Ishikawa (cell line): Measurements from ENCODE around the gene IMPA2.

Source experiments
- CEBPB ChIP-seq: IDR thresholded peaks from 2 replicates; pipeline ENCODE4 v1.6.1; 2012
- EP300 ChIP-seq: IDR thresholded peaks from 2 replicates; pipeline ENCODE4 v1.6.1; 2012; ENCODE audit warnings: borderline replicate concordance
- TCF12 ChIP-seq: IDR thresholded peaks from 2 replicates; pipeline ENCODE4 v1.6.1; 2012; ENCODE audit warnings: low read depth
- YY1 ChIP-seq: IDR thresholded peaks from 2 replicates; pipeline ENCODE4 v1.6.1; 2012; ENCODE audit warnings: low read depth
- TF ChIP-seq, protein P1 (sequence below): IDR thresholded peaks from 2 replicates; pipeline ENCODE4 v1.6.1; 2012; ENCODE audit warnings: low read depth, mild to moderate bottlenecking
- TF ChIP-seq, protein P2 (sequence below): IDR thresholded peaks from 2 replicates; pipeline ENCODE4 v1.6.1; 2012

- TF ChIP-seq TCF12 (no peak), EP300 (no peak), CEBPB (no peak), YY1 (no peak)
- TF ChIP-seq, protein P1, sequence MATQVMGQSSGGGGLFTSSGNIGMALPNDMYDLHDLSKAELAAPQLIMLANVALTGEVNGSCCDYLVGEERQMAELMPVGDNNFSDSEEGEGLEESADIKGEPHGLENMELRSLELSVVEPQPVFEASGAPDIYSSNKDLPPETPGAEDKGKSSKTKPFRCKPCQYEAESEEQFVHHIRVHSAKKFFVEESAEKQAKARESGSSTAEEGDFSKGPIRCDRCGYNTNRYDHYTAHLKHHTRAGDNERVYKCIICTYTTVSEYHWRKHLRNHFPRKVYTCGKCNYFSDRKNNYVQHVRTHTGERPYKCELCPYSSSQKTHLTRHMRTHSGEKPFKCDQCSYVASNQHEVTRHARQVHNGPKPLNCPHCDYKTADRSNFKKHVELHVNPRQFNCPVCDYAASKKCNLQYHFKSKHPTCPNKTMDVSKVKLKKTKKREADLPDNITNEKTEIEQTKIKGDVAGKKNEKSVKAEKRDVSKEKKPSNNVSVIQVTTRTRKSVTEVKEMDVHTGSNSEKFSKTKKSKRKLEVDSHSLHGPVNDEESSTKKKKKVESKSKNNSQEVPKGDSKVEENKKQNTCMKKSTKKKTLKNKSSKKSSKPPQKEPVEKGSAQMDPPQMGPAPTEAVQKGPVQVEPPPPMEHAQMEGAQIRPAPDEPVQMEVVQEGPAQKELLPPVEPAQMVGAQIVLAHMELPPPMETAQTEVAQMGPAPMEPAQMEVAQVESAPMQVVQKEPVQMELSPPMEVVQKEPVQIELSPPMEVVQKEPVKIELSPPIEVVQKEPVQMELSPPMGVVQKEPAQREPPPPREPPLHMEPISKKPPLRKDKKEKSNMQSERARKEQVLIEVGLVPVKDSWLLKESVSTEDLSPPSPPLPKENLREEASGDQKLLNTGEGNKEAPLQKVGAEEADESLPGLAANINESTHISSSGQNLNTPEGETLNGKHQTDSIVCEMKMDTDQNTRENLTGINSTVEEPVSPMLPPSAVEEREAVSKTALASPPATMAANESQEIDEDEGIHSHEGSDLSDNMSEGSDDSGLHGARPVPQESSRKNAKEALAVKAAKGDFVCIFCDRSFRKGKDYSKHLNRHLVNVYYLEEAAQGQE, result no peak
- TF ChIP-seq, protein P2, sequence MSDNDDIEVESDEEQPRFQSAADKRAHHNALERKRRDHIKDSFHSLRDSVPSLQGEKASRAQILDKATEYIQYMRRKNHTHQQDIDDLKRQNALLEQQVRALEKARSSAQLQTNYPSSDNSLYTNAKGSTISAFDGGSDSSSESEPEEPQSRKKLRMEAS, result no peak
Measured at GRCh38 chr18:12021077-12021476, 39.8 kb downstream of the IMPA2 start.
